Measurements from ENCODE around the gene CLEC7A.

DNA sequence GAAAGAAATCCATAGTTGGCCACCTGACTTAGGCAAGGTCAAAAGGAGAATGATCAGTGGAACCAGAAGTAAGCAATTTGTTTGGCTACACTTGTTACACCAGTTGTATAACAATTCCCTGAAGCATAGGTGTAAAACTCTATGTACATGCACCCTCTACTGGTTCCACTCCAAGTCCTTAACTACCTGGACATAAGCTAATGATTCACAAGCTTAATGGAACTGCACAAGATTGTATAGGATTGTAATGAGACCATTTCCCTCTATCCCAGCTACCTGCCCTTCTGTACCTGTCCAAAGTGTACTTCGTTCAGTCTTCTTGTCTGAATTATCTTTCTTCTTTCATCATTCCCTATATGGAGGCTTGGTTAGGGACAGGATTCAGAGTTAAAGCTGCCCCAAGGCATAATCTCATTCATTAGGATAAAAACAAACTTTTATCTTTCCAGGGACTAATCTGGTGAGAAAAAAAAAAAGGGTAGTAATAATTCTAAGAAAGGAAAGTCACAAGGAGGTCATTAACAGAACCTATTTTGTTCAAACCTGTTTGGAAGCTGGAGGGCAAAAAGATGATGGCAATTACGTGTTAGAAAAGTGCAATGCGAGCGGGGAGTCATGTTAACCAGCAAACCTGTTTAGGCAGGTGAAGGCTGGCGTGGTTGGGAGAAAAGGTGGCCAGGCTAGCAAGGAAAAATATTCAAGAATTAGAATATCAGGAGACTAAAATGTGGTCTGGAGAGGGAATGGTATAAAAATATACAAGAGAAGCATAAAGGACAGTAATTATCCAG, 46.0 kb upstream of the CLEC7A start:
- TF ChIP-seq, protein P1, sequence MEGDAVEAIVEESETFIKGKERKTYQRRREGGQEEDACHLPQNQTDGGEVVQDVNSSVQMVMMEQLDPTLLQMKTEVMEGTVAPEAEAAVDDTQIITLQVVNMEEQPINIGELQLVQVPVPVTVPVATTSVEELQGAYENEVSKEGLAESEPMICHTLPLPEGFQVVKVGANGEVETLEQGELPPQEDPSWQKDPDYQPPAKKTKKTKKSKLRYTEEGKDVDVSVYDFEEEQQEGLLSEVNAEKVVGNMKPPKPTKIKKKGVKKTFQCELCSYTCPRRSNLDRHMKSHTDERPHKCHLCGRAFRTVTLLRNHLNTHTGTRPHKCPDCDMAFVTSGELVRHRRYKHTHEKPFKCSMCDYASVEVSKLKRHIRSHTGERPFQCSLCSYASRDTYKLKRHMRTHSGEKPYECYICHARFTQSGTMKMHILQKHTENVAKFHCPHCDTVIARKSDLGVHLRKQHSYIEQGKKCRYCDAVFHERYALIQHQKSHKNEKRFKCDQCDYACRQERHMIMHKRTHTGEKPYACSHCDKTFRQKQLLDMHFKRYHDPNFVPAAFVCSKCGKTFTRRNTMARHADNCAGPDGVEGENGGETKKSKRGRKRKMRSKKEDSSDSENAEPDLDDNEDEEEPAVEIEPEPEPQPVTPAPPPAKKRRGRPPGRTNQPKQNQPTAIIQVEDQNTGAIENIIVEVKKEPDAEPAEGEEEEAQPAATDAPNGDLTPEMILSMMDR (IDR thresholded peaks at IDR 0.05) = no peak
- TF ChIP-seq POLR2AphosphoS5 (IDR thresholded peaks at IDR 0.05) = no peak
- no peak for TF ChIP-seq POLR2A (IDR thresholded peaks at IDR 0.05)

Data from prostate gland (tissue), 2 donors.